RPMI7951 (cell line): Measurements from ENCODE around the gene HIGD1C. TPM values are rescaled to one million over a fixed set of nuclear protein-coding genes. Genes with fewer than 3 reads are reported as not detected.
"Not testable (repeated sequence)": the region's sequence is repeated elsewhere in the genome, so short reads cannot be mapped to it uniquely, and the experiment has no call there.

Experiments
- DNase-seq: peaks from one replicate; pipeline ENCODE4 v3.0.0-alpha.2; 2012; ENCODE audit warnings: low read depth
- total RNA-seq: library from RNA; depleted of rRNA; stranded (reverse); fragments of >200 nt; shearing (Covaris generic); gene quantifications from 2 replicates; pipeline ENCODE4 v1.2.3, GENCODE V29; 2014

Gene HIGD1C
- total RNA-seq, 1 experiment from 2014 or later: not detected

DNA sequence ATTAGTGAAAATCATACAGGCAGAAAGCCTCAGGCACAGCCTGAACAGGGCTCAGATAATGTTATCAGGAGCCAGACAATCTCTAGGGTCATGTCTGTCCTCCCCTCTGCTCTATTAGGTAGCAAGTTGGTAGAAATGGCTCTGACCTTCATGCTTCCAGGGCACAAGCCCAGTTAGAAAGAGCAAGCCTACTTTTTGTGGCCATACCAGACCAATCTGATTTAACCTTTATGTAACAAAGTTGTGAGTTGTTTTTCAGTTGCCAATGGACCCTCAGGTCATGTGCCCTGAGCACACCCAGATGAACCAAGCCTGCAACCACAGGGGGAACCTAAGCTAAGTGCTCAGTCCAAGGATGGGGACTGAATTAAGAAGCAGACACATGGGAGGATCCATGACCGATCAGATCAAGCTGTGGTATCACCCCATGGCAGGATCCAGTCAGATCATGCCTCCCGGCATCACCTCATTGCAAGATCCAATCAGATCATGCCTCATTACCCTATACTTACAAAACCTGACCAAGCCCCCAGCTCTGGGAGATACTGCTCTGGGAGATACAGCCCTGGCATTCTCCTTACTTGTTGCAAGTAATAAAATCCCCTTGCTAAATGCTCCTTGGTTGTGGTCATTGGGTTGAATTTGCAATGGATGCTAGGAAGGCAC is 18.8 kb upstream of the HIGD1C start:
- DNase-seq: peak; percentile 39

DNA sequence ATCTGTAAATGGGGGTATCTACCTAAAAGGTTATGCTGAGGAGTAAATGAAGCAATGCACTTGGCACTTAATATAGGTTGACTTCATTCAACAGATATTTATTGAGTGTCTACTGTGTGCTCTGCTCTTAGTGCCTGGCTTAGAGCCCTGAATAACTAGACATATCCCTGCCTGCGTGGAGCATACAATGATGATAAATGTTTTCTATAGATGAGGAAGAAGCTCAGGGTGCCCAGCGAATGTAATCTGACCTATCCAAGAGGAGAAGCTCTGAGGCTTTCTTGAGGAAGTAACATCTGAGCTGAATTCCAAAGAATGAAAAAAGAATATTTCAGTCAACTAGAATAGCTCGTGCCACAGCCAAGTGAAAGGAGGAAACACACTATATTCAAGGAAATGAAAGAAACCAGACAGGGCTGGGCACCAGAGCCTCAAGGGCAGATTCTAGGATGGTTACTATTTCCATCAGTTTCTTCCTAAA is 17.9 kb upstream of the HIGD1C start:
- no peak for DNase-seq

DNA sequence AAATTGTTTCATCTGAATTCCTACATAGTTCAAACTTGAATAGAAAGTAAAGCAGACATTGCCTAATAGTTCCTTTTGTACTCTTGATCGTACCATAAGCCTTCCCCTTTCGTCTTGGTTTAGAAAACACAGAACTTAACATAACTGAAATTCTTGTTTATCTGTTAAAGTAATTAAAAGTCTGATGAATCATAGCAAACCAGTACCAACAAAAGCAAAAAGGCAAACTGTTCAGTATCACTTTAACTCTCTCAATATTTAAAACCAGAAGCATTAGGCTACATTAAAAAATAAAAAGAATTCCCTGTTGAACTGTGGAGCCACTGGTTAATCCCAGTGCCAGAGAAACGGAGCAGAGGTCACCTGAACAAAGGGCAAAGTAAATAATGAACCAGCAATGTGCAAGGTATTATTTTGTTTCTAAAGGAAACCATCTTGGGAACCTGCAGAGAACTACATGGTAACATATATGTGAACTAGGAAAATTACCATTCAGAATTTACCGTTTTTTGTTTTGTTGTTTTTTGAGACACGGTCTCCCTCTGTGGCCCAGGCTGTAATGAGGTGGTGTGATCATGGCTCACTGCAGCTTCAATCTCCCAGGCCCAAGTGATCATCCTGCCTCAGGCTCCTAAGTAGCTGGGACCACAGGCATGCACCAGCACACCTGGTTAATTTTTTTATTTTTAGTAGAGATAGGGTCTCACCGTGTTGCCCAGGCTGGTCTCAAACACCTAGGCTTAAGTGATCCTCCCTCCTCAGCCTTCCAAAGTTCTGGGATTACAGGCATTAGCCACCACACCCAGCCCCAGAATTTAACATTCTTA is 17.1 kb upstream of the HIGD1C start:
- no peak for DNase-seq

DNA sequence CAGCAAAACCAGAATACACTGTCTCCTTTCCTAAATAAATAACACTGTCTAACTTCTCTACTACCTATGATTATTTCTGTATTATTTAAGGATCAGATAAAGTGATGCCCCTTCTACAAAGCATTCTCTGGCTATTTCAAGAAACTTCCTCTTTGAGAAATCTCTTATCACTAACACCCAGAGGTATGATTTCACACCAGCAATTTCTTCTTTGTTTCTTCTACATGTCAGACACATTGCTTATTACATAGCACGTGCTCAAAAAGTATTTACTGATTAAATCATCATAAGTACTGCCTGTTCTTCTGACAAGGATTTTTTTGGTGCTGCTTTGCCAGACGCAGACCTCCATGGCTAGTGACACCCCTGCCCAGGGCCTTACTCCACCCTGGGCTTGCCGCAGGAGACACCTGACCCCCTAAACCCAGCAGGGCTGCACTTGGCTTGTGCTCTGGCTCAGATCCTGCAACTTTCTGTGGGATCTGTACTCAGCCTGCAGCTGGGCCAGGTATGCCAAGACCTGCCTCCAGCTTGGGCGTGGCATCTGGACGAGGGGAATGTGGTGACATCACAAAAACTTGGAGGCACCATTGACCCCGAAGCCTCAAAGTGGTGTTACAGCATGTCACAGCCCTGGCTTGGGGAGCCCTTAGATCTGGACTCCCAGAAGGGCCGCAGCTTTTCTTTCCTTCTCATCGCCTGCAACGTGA is 15.4 kb upstream of the HIGD1C start:
- no peak for DNase-seq

DNA sequence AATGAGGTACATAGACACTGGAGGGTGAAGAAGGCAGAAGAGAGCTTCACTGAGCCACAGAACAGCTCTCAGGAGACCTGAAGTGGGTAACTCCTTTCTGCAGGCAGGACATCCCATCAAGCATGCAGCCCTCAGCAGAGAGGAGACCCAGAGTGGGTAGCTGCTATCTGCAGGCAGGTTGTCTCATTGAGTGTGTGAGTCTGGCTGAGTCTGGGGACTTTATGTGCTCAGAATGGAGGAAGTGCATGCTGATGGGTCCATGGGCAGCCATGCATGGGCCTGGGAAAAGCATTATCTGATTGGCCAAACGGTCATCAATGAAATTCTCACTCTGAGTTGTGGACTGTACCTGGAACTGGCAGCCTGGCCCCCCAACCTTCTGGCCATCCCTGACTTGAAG is 14.7 kb upstream of the HIGD1C start:
- no peak for DNase-seq

DNA sequence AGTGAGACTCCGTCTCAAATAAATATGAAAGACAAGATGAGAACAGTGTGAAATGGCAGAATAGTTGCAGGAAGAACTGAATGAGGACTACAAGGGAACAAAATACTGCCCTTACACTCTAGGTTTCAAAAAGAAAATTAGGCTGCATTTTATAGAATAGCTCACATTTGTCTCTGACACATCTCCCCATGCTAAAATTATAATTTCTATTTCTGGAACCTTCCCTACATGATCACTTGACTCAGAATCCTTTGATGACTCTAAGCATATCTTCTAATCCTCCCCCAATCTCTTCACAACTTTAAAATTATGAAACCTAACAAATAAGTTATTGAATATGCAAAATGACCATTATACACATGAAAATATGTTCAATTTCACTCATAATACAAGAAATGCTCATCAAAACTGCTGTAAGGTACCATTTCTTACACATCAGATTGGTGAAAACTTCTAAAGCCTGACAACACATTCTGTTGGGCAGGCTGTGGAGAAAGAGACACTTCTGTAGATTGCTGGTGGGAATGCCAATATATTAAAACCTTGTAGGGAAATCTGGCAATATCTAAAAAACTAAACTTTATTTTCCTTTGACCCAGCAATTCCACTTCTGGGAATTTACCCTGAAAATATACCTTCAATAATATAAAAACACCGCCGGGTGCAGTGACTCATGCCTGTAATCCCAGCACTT is 4.3 kb upstream of the HIGD1C start:
- no peak for DNase-seq

DNA sequence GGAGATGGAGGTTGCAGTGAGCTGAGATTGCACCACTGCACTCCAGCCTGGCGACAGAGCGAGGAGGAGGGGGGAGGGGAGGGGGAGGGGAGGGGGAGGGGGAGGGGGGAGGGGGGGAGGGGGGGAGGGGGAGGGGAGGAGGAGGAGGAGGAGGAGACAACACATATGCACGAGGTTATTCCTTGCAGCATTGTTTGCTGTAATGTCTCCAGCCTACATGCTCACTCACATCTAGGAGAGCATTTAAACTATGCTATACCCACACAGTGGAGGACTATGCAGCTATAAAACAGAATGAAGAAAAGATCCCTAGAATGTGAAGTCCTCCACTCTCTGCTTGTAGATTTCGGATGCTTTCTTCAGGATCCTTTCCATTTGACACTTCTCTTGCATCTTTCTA is 3.5 kb upstream of the HIGD1C start:
- DNase-seq: no peak

DNA sequence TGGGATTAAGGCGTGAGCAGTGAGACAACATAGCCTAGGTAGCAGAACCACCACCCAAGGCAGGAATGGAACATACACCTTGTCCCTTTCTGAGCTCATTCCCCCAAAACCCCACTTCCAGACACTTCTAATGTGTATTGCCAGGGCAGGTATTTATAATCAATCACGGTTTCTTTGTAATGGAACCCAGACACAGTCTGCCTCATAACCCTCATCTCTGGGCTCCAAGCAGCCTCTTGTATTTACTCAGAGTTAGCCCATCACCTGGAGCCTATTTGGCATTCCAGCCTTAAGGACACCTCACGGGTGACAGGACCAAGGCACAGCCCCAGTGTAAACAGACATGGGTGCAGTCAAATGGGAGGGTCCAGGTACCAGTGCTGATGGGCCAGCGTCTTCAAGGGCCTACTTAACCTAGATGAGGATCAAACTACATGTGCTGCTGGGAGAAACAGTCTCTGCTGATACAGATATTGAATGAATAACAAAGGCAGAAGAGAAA is 2.5 kb upstream of the HIGD1C start:
- no peak for DNase-seq

DNA sequence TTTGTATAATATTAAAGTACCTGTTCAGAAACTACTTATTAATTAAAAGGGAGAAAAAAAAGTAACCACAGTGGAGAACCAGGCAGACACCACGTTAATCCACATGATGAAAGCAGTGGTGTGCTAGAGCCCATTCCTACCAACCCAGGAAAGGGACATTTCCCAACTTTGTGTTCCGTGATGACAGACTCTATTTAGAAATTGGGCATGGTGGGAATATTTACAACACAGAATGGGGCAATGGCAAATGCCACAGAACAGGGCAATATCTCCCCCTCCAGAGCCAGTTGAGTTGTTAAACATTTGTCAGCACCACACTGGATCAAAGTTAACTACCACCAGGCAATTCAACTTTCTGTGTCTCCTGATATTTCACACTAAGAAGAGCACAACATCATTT is 1.2 kb upstream of the HIGD1C start:
- no peak for DNase-seq

DNA sequence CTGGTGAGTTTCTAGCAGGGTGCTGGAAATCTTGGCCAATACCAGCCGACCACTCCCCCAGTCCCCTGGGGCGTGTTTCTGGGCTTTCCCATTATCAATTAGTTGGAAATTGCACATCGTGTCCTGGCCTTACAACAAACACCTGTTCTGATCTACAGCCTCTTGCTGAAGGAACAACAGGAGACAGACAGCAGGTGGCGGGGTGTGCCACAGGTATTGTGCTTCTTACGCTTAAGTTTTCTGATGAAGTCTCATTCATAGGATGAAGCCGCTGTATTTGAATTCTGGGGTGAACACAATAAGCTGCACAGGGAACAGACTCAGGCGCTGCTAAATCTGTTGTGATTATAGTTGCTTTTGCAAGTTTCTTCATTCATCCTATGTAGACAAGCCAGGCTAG is 703 bp downstream of the HIGD1C start:
- no peak for DNase-seq

DNA sequence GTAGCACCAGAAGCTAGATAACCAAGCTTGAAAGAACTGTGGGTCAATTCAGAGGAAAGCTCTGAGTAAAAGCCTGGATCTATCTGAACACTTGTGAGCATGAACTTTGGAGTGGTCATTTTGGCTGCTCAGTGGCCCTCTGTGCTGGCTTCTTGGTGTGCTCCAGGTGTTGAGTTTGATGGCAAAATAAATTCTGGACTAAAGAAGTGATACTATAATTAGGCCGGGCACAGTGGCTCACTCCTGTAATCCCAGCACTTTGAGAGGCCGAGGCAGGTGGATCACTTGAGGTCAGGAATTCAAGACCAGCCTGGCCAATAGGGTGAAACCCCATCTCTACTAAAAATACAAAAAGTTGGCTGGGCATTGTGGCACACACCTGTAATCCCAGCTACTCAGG is 2.4 kb downstream of the HIGD1C start:
- DNase-seq: not testable (repeated sequence)

DNA sequence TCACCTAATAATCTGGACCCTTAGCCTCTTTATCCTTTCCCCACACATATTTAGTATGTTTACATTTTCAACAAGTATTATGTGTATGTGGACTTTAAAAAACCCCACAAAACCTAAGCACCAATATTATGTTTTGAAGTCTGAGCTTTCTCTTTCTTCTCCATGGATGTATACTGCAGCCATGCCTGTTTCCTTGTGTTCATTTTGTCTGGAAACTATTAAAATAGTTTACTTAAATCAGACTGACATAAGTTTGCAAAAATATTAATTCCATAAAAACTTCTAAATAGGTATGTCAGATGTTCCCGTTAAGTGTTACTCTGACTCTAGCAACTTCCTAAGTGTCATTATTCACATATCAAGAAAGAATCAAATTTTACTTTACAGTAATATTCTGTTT is 2.9 kb downstream of the HIGD1C start:
- no peak for DNase-seq

DNA sequence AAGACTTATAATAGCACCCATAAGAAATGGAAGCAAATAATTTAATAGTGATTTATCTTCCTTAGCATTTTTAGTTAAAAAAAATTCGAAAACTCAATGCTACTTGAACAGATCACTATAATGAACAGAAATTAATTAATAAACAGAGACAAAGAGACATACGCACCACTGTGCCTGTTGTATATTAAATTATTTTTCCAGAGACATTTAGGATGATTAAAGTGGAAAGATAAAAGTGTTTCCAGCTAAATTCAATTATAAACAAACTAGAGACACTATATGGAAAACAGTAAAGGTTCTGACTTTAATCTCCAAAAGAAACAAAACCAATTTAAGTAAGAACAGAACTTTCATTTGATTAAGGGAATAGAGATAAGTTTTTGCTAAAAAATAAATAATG is 3.4 kb downstream of the HIGD1C start:
- DNase-seq: no peak

DNA sequence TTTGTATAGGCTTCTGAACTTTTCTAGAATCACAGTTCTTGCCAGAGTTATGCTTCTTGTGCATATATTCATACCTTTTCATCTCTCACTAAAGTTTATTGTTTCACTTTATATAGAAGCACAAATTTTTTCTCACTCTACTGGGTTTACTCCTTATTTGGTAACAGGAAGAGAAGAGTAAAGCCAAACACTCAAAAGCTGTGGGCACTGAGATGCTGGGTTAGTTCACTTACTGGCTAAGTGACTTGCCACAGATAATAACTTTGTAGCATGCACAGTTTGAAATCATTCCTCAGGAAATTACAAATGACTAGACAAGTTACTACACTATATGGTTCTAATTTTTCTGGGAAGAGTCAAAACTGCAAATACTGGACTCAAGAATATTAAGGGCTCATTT is 7.8 kb downstream of the HIGD1C start:
- no peak for DNase-seq

DNA sequence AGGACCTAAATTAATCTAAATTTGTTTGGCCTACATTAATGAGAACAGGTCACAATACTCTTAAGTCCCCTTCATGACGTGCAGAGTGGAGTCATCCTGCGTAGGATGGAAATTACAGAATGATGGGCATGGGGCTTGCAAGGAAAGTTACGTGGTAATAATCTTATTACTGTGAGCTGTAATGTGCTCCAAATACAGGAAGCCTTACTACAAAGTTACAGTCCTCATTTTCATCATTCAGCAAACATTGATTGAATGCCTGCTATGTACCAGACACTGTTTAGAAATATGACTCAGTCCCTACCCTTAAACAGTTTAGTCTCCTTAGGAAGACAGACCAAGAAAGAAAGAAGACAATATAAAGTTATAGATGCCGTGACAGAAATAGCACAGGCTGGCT is 9.4 kb downstream of the HIGD1C start:
- DNase-seq: no peak

DNA sequence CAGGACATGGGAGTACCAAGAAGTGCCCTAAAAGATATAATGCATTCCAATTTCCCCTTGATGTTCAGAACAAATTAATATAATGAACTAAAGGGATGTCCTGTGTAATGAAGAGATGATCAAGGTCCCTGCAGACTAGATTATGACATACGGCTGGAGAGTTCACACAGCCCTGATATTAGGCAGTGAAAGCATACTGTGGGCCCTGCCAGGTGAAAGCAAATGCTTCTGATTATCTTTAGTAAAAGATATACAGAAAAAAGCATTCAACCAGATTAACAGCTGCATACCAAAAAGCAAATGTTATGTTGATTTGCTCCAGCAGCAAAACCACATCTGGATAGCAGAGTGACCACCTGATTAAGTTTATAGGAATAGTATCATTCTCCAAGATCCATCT is 12.1 kb downstream of the HIGD1C start:
- DNase-seq: no peak

DNA sequence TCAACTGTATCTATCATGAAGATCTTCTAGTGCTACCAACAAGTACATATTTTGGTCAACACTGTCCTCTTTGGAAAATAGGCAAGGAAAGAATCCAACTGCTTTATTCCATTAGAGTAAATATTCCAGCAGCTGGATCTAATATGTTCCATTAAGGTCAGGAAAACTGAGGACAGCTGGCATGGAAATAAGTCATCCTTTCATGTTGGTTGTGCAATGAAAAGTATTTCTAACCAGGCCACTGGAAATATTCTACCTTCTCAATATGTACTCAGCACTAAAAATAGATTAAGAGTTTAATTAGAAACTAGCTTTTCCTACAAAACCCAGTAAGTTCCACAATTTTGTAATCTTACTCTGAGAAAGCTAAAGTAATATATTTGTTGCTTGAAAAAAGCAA is 19.6 kb downstream of the HIGD1C start:
- DNase-seq: no peak

DNA sequence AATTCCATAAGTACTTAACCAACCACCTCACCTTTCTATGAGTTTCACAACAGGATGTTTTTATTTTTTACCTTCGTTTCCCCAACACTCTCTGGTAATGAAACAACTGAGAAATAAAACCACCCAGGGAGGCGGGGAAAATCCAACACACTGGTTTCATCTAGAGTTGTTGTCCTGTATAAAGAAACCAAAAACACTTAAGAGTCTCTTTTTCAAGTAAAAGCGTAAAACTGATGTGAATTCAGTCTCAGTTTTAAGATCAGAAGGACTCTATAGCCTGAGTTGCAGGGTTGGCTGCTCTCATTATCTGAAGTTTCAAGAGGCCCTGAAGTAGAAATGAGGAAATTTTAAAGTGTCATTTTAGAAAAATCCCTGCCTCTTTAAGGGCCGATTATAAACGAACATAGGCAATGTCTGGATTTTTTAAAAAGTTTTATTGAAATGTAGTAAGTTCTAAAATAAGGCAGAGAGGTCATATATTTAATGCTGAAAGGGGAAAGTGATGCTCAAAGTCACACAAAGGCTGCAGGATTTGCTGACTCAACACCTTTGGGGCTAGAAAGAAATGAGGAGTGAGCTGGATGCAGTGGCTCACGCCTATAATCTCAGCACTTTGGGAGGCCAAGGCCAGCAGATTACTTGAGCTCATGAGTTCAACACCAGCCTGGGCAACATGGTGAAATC is 27.2 kb downstream of the HIGD1C start:
- DNase-seq: no peak

DNA sequence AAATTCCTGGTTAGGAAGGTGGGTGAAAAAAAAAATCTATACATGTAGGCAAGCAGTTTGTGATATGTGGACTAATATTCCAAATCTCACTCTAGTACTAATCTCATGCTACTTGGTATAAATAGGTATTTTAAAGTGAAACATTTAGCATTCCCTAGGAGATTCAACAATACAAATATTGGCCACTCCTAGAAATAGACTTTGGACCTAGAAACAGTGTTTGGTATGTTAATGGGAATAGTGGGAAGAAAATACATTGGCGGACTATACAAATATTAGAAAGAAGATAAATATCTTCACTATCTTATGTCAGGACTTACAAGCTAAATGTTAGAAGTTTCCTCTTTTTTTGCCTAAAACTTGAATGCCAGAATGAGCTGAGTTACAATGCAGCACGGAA is 28.2 kb downstream of the HIGD1C start:
- no peak for DNase-seq

DNA sequence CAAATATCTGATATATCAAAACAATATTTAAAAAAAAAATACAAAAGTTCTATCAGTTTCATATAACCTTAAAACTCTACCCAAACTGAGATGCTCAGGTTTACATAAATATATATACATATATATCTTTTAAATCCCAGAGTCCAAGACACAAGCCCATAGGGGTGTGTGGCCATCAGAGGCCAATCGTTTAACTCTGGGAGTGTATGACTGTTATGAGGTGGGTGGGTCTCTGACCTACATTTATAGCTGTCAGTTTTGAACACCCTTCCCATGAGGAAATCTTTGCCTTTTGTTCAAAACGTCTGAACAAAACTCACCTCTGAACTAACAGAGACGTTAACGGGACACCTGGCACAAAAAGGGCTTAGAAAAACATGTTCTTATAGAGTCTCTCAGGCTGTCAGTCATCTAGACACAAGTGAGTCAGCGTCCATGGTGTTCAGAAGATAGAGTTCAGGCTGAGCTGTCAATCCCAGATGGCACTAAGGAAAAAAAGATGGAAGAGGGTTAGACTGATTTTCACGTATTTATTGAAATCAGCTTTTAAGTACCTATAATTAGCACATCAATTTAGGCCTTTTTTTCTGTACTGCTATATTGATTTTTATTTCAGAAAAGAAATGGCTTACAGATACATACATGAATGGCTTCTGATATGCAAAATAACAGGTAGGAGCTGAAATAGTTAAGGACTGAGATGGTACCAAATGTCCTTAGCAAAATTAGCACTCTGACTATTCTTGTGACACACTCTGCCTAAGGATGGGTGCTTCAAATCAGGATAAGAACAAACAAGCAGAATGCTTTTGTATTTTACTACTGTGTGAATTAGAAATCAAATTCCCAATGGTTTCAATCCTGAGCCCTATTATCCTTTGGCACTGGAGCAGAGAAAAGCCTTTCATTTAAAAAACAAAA is 29.2 kb downstream of the HIGD1C start:
- no peak for DNase-seq
